Fibroblast of skin of left quadriceps (primary cell): Measurements from ENCODE around the gene SPEF2.
A peak's percentile ranks its signal among the peaks of the same experiment; 100 is the strongest.

Experiments
- DNase-seq, 2 experiments: peaks; one replicate each; pipeline ENCODE4 v3.0.0-alpha.2; 2013; ENCODE audit warnings: low read depth in 2 of 2

Gene SPEF2

GRCh38 chr5:35617435-35618303 lies at the start of gene SPEF2:
SPEF2 (plus strand) TSS chr5:35617863; CDS start chr5:35617998, 135 bp downstream.
- DNase-seq = peak; percentile 79 to 80

GRCh38 chr5:35575578-35575977 lies 42.1 kb upstream of the SPEF2 start:
- DNase-seq = no peak

- DNase-seq = no peak
These were observed 30.2 kb upstream of the SPEF2 start for GRCh38 chr5:35587419-35587818.

GRCh38 chr5:35593338-35593737 lies 24.3 kb upstream of the SPEF2 start:
- DNase-seq = no peak

- no peak for DNase-seq
These were observed 18.8 kb upstream of the SPEF2 start for GRCh38 chr5:35598707-35599370.

GRCh38 chr5:35600591-35600990 lies 17.1 kb upstream of the SPEF2 start:
- no peak for DNase-seq

DNA sequence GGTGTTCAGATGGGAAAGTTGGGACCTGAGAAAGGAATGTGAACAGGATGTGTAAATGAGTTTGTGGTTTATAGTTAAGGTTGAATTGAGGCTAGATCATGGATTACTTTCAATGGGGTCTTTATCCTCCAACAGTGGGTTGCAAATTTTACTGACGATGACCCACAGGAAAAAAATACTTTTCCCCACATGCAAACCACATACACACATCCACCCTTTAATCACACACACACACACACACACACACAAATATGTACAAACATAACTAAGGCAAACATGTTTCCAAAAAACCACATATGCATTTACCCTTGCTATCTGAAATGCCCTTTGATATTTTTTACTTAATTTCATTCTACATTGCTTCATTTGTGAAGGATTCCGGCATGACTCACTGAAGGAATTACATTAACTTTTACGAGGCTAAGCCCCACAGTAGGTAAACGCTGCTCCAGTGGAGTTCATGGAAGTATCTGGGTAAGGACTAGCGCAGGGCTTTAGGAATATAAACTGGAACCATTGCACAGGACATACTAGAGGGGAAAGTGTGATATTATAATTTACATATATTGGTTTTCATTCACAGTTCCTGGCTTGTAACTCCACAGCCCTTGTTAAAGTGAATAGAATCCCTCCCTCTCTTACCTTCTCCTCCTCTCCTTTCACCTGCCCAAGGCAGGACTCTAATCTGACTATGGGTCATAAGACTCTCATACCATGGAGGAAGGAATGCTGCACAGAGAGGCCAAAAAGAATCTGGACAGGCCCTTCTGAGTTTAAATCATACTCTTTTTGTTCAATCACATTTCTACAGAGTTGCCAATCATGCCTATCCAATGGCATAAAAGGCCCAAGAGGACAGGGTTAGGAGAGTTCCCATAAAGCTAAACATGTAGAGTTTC lies 8.5 kb upstream of the SPEF2 start:
- peak; percentile 3 to 11 for DNase-seq

- DNase-seq = no peak
These were observed 616 bp upstream of the SPEF2 start for GRCh38 chr5:35617060-35617434.

- no peak for DNase-seq
These were observed 607 bp downstream of the SPEF2 start for GRCh38 chr5:35618304-35618636.

DNA sequence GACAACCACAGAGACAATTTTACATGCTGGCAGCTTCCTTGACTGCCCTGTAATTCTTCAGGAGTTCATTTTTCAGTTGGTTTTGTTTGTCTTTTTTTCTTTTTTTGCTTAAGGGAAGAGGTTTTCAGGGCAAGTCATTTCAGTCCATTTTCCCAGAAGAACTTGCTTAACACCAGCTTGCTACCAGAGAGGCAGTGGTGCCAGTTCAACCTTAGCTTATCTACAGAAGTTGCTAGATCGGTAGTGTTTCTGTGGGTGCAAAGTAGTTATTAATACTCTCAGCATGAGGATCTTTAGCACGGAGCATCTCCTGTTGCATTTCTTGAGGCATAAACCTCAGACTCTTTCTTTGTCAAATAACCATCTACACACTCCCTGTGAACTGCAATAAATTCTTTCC lies 1.1 kb downstream of the SPEF2 start:
- no peak for DNase-seq

DNA sequence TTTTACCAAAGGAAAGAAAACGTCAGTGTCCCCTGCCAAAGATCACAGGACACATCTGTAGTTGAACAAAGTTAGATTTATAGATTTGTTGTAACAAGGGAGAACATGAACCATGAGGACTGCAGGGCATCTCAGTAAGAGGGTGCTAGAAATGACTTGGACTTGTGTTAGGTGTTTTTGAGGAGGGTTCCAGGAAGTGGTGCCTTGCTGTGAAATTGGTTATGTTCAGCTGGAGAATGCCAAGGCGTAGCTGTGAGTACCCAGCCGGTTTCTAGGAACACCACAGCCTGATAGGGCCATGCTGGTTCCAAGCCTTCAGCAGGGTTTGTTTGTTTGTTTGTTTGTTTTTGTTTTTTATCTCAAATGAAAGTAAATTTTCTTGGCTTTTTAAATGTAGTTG lies 5.3 kb downstream of the SPEF2 start:
- no peak for DNase-seq

DNA sequence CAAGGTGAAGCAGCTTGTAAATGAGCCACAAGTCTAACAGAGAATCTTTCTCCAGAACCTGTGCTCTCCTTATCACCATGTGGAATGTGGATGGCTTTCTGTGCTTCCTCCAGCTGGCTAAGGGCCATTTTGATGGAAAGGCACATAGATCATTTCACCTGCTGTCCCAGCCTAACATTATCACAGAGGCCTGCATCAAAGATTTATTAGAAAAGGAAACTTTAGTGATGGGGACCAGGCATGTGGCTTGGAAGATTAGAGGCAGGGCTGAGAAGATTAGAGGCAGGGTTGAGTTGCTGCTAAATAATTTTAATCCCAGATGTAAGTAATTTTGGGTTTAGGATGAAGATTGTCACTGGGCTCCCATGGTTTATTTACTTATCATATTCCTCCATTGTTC lies 6.3 kb downstream of the SPEF2 start:
- DNase-seq = no peak

DNA sequence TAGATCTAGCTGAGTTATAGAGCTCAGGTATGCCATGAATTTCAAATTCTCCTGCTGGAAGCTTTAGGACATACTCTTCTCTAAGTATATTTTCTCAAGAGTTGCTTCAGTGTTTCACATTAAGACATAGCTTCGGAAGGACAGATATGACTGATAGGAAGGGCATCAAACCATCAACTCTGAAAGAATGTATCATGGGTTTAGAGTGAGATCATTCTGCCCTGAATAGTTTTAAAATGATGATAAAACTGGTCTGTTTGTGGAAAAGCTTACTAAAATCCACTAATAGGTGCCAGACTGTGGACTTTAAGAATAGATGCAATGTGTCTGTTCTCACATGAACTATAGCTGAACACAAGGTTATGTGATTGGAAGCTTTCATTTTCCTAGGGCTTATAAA lies 8.4 kb downstream of the SPEF2 start:
- no peak for DNase-seq

DNA sequence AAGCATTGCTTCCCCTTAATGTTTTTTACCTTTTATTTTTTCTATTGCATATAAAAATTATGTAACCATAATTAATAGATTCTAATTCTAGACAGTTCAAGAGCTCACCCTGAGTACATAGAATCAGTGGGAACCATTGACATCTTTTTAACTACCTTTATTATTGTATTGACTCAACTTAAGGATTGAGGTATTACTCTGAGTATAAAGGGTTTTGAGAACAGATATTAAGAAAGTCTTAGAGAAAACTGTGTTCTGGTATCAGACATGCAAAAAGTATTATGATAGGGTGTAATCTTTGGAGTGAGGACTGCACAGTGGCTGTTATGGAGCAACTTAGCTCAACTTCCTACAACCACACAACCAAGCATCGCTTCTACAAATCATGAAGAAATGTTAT lies 8.9 kb downstream of the SPEF2 start:
- no peak for DNase-seq

- no peak for DNase-seq
These were observed 16.7 kb downstream of the SPEF2 start for GRCh38 chr5:35634326-35634725.

- DNase-seq = no peak
These were observed 23.0 kb downstream of the SPEF2 start for GRCh38 chr5:35640623-35641022.

DNA sequence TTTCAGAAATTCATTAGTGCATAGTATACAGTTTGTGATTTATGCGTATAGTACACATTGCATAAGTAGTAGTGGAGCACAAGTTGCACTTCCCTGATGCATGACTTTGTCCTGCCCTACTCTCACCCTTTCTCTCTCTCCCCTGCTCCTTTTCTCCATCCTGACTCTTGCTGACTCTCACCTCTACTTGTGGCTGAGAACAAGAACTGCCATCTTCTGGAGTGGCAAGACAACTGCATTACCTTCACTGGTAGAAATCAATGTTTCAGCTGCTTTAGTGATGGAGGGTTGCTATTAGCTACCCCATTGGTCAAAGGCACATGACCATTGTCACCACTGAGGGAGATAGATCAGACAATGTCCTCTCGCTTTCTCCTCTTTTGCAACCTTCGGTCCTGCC lies 26.9 kb downstream of the SPEF2 start:
- no peak for DNase-seq

- DNase-seq = no peak
These were observed 29.5 kb downstream of the SPEF2 start for GRCh38 chr5:35647128-35647527.

GRCh38 chr5:35647712-35648111 lies 30.0 kb downstream of the SPEF2 start:
- DNase-seq = no peak

DNA sequence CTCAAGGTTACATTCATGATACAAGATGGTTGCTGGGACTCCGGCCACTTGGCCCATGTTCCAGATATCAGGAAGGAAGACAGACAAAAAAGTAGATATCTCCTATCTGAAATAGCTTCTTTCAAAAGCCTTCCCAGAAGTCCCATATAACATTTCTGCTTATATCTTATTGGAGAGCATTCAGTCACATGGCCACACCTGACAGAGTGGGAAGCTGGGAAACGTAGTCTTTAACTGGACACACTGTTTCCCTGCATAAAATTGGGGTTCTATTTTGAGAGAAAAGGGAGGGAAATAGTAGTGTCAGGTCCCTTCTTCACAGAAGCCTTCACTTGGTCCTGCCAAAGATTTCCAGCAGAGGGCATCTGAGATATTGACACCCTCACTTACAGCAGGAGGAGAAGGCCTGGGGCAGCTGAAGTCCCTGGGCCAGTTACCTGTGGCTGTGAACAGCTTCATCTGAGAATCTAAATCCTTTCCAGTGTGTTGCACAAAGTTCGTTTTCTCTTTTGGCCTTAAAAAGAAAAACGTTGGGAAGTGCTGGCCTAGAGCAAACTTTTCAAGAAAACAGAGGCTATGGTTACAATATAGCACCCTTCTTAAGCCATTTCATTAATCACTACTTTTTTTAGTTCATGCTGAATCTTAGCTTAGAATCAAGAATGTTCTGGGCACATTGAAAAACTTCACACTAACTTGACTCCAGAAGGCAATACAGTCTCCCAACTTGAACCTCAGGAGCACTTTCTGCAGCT lies 33.5 kb downstream of the SPEF2 start:
- DNase-seq = peak; percentile 20 to 27

GRCh38 chr5:35656721-35657120 lies 39.1 kb downstream of the SPEF2 start:
- peak; percentile 26 to 32 for DNase-seq

- DNase-seq = no peak
These were observed 40.2 kb downstream of the SPEF2 start for GRCh38 chr5:35657877-35658276.
